Endodermal cell (in vitro differentiated cells): Measurements from ENCODE around the gene RGS16. TPM values are rescaled to one million over a fixed set of nuclear protein-coding genes. Genes with fewer than 3 reads are reported as not detected.

Experiments used
- DNase-seq: peaks from one replicate; pipeline ENCODE4 v3.0.0-alpha.2; 2017
- H3K27ac ChIP-seq: 2 replicates; pipeline ENCODE4 v1.5.1; 2013; ENCODE audit warnings: mild to moderate bottlenecking, low read depth, low read length, moderate library complexity
- H3K27me3 ChIP-seq: 2 replicates; pipeline ENCODE4 v1.6.1; 2013; ENCODE audit warnings: mild to moderate bottlenecking, low read length, moderate library complexity; ENCODE audit not compliant: insufficient read depth, control insufficient read depth, poor library complexity, severe bottlenecking
- H3K36me3 ChIP-seq: 2 replicates; pipeline ENCODE4 v1.7.0; 2013; ENCODE audit warnings: mild to moderate bottlenecking, low read length, moderate library complexity; ENCODE audit not compliant: control insufficient read depth, insufficient read depth
- H3K4me1 ChIP-seq: one replicate; pipeline ENCODE4 v1.7.0; 2013; ENCODE audit warnings: low read length; ENCODE audit not compliant: control insufficient read depth, insufficient read depth
- H3K4me3 ChIP-seq: 2 replicates; pipeline ENCODE4 v1.5.1; 2013; ENCODE audit warnings: mild to moderate bottlenecking, low read length, moderate library complexity
- H3K9ac ChIP-seq: 2 replicates; pipeline ENCODE4 v1.6.1; 2013; ENCODE audit warnings: mild to moderate bottlenecking, low read length, moderate library complexity; ENCODE audit not compliant: poor library complexity, severe bottlenecking; ENCODE audit errors: extremely low read depth
- H3K9me3 ChIP-seq: 2 replicates; pipeline ENCODE4 v1.6.1; 2013; ENCODE audit warnings: mild to moderate bottlenecking, low read length, moderate library complexity; ENCODE audit not compliant: control insufficient read depth
- H3K27ac Mint-ChIP-seq: 2 replicates; pipeline ENCODE4 v1.8.0; 2020; ENCODE audit warnings: mixed read lengths
- H3K27me3 Mint-ChIP-seq: 2 replicates; pipeline ENCODE4 v1.8.0; 2021; ENCODE audit warnings: mild to moderate bottlenecking, mixed read lengths; ENCODE audit not compliant: insufficient read depth
- H3K36me3 Mint-ChIP-seq: 2 replicates; pipeline ENCODE4 v1.8.0; 2020; ENCODE audit warnings: low read depth, mixed read lengths
- H3K4me1 Mint-ChIP-seq: 2 replicates; pipeline ENCODE4 v1.8.0; 2020; ENCODE audit warnings: mixed read lengths
- H3K4me3 Mint-ChIP-seq: 2 replicates; pipeline ENCODE4 v1.8.0; 2020; ENCODE audit warnings: mild to moderate bottlenecking, moderate library complexity, mixed read lengths
- H3K9me3 Mint-ChIP-seq: 2 replicates; pipeline ENCODE4 v1.8.0; 2020; ENCODE audit warnings: mild to moderate bottlenecking, mixed read lengths
- CTCF ChIP-seq: fragments of 200-600 bp; sonication (generic); conservative IDR thresholded peaks from 2 replicates; pipeline ENCODE4 v1.5.0; 2021; ENCODE audit warnings: antibody characterized with exemption, mild to moderate bottlenecking
- WGBS, 2 experiments: methylation state at CpG; one replicate each; pipeline versions ENCODE4 v1.1.5 to v1.1.7; 2013; ENCODE audit warnings: missing lambda C conversion rate in 2 of 2, mixed read lengths in 1 of 2; ENCODE audit not compliant: insufficient coverage in 1 of 2, insufficient read length in 1 of 2; 5-methylcytosine and 5-hydroxymethylcytosine counted together
- total RNA-seq, 2 donors: library from RNA; stranded (reverse); fragmentation: NEBNext Ultra II Directional in 1 of 2; extraction: Animal tissue kit (Norgen Biotek cat#: 25700) in 1 of 2; gene quantifications; 2 replicates in 1 of 2; 3 replicates in 1 of 2; pipeline ENCODE4 v1.2.1, GENCODE V29; 2021

The RGS16 gene
- total RNA-seq, 2 donors from 2014 or later = 14.8 to 19.4 TPM

- Histone ChIP-seq H3K36me3 (no peaks in the 10 kb centered on the region), H3K9ac (no peak overlapping the region), H3K27ac (no peak overlapping the region), H3K4me3 (no peak overlapping the region), H3K4me1 (peaks cover 8% of the 10 kb centered on the region), H3K27me3 (no peaks in the 10 kb centered on the region), H3K9me3 (no peaks in the 10 kb centered on the region)
- no peak for DNase-seq
- WGBS, 2 experiments = 90 to 93% methylated on average over 2 to 8 of the region's 8 CpGs
- H3K36me3 Mint-ChIP-seq = peaks cover 18% of the 10 kb centered on the region
- H3K9me3 Mint-ChIP-seq = no peaks in the 10 kb centered on the region
- no peak overlapping the region for H3K27ac Mint-ChIP-seq
- H3K4me3 Mint-ChIP-seq = no peak overlapping the region
- TF ChIP-seq CTCF = no peak
- peaks cover 26% of the 10 kb centered on the region for H3K4me1 Mint-ChIP-seq
- peaks cover 2% of the 10 kb centered on the region for H3K27me3 Mint-ChIP-seq
Measured at GRCh38 chr1:182642461-182642860, 38.3 kb upstream of the RGS16 start.

GRCh38 chr1:182641561-182641960, 37.4 kb upstream of the RGS16 start:
- H3K4me3 ChIP-seq = no peak overlapping the region
- no peaks in the 10 kb centered on the region for H3K9me3 ChIP-seq
- WGBS, 2 experiments = 88 to 97% methylated on average over 4 to 5 of the region's 5 CpGs
- Mint-ChIP-seq H3K36me3 (peaks cover 18% of the 10 kb centered on the region), H3K4me3 (no peak overlapping the region), H3K27ac (no peak overlapping the region), H3K4me1 (peaks cover 22% of the 10 kb centered on the region), H3K9me3 (no peaks in the 10 kb centered on the region), H3K27me3 (no peaks in the 10 kb centered on the region)
- no peak for TF ChIP-seq CTCF
- H3K9ac ChIP-seq = no peak overlapping the region
- no peaks in the 10 kb centered on the region for H3K36me3 ChIP-seq
- H3K4me1 ChIP-seq = peaks cover 8% of the 10 kb centered on the region
- no peaks in the 10 kb centered on the region for H3K27me3 ChIP-seq
- no peak overlapping the region for H3K27ac ChIP-seq
- DNase-seq = no peak

- Mint-ChIP-seq H3K27ac (no peak overlapping the region), H3K4me3 (no peak overlapping the region), H3K9me3 (no peaks in the 10 kb centered on the region), H3K36me3 (peaks cover 6% of the 10 kb centered on the region), H3K4me1 (peaks cover 14% of the 10 kb centered on the region), H3K27me3 (no peaks in the 10 kb centered on the region)
- H3K9me3 ChIP-seq = no peaks in the 10 kb centered on the region
- no peak for TF ChIP-seq CTCF
- 97% methylated on average over 1 of the region's 1 CpG; no CpG with 5 or more reads in 1 of the 2 experiments for WGBS, 2 experiments
- H3K4me1 ChIP-seq = peaks cover 3% of the 10 kb centered on the region
- no peaks in the 10 kb centered on the region for H3K27me3 ChIP-seq
- H3K4me3 ChIP-seq = no peak overlapping the region
- no peak for DNase-seq
- no peaks in the 10 kb centered on the region for H3K36me3 ChIP-seq
- no peak overlapping the region for H3K27ac ChIP-seq
- H3K9ac ChIP-seq = no peak overlapping the region
Measured at GRCh38 chr1:182639330-182639729, 35.1 kb upstream of the RGS16 start.
